Activated T-cell treated with anti-CD3 and anti-CD28 coated beads, Interleukin-2, amount 50 U/mL, for 48 hours (primary cell): ENCODE measurements around the gene DAZL.
A peak's percentile ranks its signal among the peaks of the same experiment; 100 is the strongest.

Experiments used
- DNase-seq, 2 experiments: peaks; one replicate each; pipeline ENCODE4 v3.0.0-alpha.2; 2020

Gene DAZL

GRCh38 chr3:16595778-16596177 lies 9.4 kb downstream of the DAZL start:
- no peak for DNase-seq

GRCh38 chr3:16589867-16590624 lies 15.2 kb downstream of the DAZL start:
- DNase-seq: no peak

DNA sequence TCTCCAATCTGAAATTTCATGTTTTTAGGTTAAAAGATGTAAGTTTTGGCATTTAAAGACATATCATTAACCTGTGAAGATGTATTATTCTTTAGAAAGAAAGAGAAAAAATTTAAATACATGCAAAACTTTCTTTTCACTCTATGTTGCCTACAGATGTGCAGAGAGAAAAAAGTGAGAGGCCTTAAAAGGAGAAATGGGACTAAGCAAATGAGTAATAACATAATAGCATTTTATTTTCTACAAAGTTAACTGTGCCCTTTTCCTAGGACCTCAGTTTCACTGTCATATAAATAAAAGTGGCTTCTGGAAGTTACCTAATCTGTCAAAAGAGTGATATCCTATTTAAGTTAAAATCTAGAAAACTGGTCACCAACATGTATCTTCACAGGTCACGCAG lies 16.1 kb downstream of the DAZL start:
- no peak for DNase-seq

DNA sequence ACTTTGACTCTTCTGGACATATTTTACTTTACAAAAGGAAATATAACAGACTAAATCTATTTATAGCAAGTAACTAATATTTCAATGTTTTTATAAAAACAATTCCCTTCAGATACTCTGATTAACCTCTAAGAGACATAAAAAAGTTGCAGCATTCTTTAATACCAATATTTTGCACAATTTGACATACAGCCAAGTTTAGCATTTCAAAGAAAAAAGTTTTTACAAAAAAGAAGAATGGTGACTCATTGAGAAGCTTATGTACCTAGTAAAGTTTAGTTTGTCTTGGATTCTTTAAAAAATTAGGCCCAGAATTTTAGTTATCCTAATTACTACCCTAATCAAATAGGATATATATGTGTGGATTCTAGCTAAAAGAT lies 17.6 kb downstream of the DAZL start:
- DNase-seq: no peak

DNA sequence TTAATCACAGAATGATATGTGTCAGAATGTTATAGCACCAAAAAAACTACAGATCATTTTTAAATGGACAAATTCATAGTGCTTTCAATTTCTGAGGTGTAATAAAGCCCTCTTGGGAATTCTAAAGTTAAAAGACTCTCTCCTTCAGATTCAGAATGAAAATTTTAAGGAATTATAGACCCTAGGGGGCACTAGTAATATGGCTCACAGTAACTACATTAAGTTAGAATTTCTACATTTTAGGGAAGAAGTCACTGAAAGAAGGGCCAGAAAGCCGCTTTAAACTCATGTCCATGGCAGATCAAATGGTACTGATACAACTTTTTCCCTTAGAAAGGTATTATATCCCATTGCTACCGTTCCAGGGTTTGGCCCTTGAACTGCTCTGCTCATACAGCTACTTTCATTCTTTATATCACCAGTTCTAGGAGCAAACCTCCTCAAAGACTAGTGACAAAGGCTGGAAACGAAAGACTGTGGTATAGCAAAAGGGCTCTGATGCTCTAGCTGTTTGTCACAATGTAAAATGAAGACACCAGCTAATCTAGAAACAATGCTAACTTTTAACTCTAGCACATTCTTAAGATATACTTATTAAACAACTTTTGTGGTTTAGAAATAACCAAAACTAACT lies 18.1 kb downstream of the DAZL start:
- DNase-seq: no peak

GRCh38 chr3:16584880-16585279 lies 20.3 kb downstream of the DAZL start:
- no peak for DNase-seq

GRCh38 chr3:16583551-16583950 lies 21.7 kb downstream of the DAZL start:
- DNase-seq: no peak

GRCh38 chr3:16570113-16570512 lies 35.1 kb downstream of the DAZL start:
- DNase-seq: no peak

GRCh38 chr3:16568532-16568931 lies 36.7 kb downstream of the DAZL start:
- no peak for DNase-seq

GRCh38 chr3:16568115-16568514 lies 37.1 kb downstream of the DAZL start:
- no peak for DNase-seq

DNA sequence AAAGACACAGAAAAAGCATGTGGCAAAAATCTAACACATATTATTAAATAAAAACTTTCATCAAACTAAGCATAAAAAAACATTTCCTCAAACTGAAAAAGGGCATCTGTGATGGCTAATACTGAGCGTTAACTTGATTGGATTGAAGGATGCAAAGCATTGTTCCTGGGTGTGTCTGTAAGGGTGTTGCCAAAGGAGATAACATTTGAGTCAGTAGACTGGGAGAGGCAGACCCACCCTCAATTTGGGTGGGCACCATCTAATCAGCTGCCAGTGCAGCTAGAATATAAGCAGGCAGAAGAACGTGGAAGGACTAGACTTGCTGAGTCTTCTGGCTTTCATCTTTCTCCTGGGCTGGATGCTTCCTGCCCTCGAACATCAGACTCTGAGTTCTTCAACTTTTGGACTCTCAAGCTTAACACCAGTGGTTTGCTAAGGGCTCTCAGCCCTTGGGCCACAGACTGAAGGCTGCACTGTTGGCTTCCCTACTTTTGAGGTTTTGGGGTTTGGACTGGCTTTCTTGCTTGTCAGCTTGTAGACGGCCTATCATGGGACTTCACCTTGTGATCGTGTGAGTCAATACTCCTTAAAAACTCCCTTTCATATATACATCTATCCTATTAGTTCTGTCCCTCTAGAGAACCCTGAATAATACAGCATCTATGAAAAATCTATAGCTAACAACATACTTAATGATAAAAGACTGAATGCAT lies 45.4 kb downstream of the DAZL start:
- no peak for DNase-seq

- DNase-seq: no peak
Measured at GRCh38 chr3:16554126-16554525, 51.1 kb downstream of the DAZL start.

GRCh38 chr3:16552757-16553156 lies 52.5 kb downstream of the DAZL start:
- DNase-seq: no peak

- DNase-seq: no peak
Measured at GRCh38 chr3:16551342-16551976, 53.8 kb downstream of the DAZL start.

DNA sequence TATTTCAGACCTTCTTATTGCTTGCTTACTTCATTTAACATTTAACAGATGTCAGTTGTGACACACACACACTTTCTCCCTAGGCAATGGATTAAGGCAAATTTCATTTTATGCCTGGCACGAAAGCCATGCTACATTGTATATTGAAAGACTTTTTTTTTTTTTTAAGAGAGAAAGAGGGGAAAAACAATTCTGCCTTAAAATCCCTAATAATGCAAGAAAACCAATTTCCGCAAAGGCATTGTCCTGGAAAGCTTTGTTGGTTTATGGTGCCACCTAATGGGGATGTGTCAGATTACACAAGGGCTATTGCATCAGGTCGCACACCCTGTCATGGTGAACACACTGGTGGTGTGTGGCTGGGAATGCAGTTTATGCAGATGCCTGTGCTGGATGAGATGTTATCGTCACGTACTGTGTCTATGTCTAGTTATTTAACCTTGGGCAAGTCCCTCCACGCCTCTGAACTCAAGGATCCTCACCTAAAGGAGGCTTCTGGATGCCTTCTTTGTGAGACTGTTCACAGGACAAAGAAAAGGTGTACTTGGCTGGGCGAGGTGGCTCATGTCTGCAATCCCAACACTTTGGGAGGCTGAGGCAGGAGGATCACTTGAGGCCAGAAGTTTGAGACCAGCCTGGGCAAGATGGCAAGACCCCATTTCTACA lies 54.4 kb downstream of the DAZL start:
- DNase-seq: peak; percentile 77 to 81

DNA sequence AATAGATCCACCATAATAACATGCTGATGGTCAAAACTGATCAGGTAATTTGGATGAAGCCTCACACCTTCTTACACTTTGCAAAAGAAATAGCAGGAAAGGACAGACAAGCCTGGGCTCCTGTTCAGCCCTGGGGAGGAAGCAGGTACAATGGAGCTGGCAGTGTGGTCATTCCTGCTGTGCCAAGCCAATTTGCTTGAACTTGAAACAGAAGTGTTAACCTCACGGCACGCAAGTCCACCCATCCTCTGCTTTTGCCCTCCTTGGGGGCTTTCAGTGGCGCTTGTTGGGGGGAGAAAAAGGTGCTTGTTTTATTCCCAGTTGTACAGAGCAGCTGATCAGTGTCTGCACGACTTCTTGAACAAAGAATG lies 54.9 kb downstream of the DAZL start:
- no peak for DNase-seq

GRCh38 chr3:16548721-16549120 lies 56.5 kb downstream of the DAZL start:
- DNase-seq: no peak

DNA sequence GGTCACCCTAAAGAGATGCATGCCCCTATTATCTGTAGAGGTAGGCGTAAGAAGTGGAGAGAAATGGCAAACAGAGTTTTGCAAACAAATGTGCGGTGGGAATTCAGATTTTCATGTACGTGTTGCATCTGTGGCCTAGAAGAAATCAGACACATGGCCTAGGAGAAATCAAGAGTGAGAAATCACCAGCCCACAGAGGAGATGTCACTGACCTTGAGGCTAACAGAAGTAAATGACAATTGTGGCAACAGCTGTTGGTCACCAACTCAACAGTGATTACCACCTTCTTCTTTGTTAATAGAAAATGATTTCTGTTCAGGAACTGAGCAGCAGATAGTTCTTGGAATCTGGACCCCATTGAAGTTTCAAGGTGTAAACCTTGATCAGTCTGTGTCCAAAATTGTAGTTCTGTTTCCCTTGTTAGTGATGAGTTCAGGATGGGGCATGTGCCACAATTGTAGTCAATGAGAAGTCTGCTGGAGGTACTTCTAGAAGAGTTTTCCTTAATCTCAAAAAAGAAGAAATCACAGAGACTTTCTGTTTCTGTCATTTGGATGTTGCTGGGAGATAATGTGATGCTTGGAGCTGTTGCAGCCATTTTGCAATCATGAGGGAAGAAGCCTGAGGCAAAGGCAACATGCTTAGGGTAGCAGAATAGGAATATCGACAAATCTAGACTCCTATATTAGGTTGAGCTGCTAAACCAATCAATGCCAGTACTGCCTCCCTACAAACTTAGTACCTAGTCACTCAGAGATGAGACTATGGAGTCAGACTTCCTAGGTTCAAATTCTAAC lies 57.5 kb downstream of the DAZL start:
- DNase-seq: no peak

DNA sequence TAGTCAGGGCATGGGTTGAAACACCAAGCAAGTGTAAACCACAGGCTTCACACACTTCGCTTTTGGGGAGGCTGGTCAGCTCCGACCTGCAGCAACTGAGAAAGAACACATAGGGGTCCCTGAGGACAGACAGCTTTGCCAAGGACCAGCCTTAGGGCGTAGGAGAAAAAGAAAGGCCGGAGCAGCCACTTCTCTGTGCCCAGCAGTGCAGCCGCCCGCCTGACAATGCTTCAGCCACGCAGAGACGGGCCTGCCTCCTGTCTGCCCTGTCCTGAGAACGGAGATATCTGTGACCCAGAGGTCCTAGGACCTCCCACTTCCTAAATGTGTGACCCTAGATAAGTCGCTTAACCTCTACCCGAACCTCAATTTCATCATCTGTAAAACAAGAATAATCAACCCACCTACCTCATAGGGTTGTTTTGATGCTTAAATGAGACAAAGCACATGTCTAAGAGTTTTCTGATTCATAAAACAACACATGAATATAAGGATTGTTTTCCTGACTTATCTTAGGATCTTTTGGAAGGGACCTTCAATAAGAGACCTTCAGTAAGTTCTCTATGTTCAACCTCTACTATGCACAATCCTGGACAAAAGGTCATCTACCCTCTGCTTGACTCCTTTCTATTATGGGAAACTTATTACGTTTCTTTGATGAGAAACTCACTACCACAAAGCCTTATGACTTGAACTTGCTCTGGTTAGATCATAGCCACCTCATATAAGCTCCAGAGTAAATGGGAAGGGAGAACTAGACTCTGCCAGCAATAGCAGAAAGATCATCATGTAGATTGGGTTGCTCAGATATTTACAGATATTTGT lies 58.8 kb downstream of the DAZL start:
- no peak for DNase-seq

GRCh38 chr3:16545413-16546185 lies 59.6 kb downstream of the DAZL start:
- no peak for DNase-seq
